HG02981 (cell line): Measurements from ENCODE around the gene FNDC4.
"Not testable (repeated sequence)": the region's sequence is repeated elsewhere in the genome, so short reads cannot be mapped to it uniquely, and the experiment has no call there.

ENCODE experiments used
- ATAC-seq: cut with Tn5 transposase; IDR thresholded peaks from one replicate; pipeline ENCODE4 v1.9.1; 2021; ENCODE audit warnings: mild to moderate bottlenecking, moderate library complexity; ENCODE audit not compliant: unreplicated experiment

The FNDC4 gene, protein sequence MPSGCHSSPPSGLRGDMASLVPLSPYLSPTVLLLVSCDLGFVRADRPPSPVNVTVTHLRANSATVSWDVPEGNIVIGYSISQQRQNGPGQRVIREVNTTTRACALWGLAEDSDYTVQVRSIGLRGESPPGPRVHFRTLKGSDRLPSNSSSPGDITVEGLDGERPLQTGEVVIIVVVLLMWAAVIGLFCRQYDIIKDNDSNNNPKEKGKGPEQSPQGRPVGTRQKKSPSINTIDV

DNA sequence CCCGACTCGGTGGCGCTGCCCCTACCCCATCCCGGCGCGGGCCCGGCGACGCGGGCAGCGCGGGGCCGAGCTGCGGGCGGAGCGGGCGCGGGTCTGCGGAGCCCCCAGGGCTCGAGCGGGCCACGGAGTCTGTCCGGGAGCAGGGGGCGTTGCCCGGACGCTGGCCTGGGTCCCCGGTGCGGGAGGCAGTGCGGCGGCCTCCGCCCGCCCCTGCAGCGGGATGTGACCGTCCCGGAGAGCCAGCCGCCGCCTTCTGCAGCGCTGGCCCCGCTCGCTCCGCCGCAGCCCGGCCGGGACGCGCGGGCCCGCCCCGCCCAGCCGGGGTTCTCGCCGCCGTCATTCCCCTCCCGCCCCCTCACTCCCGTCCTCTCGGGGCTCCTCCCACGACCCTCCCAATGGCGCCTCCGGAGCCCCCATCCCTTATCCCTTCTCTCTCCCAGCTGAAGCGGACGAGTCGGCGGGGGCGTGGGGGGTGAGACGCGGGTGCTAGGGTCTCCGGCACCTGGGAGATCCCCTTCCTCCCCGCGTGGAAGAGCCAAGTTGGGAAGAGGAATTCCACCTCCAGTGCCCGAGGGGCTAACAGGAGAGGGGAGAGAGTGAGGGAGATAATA is at the start of gene FNDC4:
FNDC4 (minus strand) TSS at position 257 of the 611 bp plus-strand sequence. CDS start 521 bp downstream, outside the sequence.
- no peak for ATAC-seq

DNA sequence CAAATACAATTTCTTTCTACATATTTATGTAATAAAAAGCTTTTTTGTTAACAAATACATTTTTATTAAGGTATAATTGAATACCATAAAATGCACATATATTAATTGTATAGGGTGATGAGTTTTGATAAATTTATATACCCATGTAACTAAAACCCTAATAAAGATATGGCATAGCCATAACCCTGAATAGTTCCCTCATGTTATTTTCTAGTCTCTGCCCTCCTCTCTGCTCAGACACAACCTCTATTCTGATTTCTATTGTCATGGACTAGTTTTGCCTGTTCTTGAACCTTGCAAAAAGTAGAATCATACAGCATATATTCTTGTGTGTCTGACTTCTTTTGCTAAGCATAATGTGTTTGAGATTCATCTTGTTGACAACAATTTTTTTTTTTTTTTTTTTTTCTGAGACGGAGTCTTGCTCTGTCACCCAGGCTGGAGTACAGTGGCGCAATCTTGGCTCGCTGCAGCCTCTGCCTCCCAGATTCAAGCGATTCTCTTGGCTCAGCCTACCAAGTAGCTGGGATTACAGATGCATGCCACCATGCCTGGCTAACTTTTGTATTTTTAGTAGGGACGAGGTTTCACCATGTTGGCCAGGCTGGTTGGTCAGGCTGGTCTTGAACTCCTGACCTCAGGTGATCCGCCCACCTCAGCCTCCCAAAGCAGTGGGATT is 49.3 kb upstream of the FNDC4 start:
- no peak for ATAC-seq

DNA sequence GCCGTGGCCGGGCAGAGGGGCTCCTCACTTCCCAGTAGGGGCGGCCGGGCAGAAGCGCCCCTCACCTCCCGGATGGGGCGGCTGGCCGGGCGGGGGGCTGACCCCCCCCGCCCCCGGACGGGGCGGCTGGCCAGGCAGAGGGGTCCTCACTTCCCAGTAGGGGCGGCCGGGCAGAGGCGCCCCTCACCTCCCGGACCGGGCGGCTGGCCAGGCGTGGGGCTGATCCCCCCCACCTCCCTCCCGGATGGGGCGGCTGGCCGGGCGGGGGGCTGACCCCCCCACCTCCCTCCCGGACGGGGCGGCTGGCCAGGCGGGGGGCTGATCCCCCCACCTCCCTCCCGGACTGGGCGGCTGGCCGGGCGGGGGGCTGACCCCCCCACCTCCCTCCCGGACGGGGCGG is 44.6 kb upstream of the FNDC4 start:
- not testable (repeated sequence) for ATAC-seq

DNA sequence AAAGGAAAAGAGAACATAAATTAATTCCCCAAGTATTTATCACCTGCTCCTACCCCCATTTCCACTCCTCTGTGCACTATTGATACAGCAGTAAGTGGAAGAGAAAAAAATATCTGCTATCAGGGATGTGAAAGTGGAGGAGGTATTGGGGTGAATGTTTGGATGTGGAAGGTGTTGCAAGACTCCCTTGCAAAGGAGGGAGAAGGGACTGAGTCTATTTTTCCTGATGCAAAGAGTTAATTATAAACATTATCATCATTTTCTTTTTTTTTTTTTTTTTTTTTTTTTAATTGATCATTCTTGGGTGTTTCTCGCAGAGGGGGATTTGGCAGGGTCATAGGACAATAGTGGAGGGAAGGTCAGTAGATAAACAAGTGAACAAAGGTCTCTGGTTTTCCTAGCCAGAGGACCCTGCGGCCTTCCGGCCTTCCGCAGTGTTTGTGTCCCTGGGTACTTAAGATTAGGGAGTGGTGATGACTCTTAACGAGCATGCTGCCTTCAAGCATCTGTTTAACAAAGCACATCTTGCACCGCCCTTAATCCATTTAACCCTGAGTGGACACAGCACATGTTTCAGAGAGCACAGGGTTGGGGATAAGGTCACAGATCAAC is 43.9 kb upstream of the FNDC4 start:
- not testable (repeated sequence) for ATAC-seq

DNA sequence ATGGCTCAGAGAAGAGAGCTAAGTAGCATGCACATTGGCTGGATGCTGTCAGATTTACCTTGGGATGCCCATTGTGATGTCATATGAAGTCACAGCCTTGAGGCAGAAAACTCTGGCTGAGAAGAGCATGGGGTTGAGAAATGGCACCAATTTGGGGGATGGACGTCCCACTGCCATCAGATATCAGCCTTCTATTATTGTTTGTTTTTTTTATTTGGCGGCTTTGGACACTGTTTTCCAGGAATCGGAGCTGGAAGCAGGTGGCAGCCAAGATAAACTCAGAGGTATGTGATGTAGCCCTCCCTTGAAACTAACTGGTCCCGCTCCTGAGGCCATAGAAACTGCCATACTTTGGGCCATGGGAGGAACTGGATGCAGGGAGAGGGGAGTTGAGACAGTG is 42.3 kb upstream of the FNDC4 start:
- ATAC-seq: no peak

DNA sequence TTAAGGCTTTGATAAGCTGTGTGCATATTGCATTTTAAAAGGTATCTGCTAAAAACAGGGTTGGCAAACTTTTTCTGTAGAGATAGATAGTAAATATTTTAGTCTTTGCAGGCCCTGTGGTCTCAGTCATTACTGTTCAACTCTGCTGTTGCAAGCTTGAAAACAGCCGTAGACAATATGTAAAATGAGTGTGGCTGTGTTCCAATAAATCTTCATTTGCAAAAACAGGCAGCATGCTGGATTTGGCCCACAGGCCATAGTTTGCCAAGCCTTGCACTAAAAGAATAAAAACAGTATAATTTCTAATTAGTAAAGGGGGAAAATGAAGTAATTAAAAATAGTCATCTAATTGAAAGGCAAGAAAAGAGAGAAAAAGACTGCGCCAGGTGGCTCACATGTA is 37.0 kb upstream of the FNDC4 start:
- no peak for ATAC-seq

DNA sequence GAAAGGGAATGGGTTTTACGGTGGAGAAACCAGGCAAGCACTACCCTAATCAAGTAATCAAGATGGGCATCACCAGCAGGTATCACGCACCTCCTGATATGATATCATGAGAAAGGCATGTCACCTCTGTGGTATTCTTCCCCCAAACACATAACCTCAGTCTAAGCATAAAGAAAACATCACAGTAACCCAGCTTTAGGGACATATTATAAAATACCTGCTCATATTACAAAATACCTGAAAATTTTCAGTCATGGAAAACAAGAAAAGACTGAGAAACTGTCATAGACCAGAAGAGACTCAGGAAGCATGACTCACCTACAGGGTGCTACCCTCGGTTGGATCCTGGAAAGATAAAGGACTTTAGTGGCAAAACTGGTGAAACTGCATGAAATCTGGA is 32.2 kb upstream of the FNDC4 start:
- ATAC-seq: no peak

DNA sequence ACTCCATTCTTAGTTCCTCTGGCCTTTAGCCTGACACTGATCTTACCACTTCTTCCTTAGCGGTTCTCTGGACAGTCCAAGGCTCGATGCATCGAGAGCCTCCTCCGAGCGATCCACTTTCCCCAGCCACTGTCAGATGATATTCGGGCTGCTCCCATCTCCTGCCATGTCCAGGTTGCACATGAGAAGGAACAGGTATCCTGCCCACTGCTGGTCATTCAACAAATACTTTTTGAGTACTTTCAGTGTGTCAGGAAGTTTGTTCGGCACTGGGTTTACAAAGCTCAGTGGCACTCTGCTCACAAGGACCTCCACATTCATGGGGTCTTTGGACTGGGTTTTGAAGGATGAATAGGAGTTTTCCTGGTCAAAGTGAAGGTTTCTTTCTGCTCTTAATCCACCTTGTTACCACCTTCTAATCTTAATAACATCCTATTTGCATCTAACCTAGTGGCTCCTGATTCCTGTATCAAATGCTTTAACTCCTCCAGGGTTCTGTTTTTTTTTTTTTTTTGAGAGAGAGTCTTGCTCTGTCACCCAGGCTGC is 27.5 kb upstream of the FNDC4 start:
- ATAC-seq: no peak

DNA sequence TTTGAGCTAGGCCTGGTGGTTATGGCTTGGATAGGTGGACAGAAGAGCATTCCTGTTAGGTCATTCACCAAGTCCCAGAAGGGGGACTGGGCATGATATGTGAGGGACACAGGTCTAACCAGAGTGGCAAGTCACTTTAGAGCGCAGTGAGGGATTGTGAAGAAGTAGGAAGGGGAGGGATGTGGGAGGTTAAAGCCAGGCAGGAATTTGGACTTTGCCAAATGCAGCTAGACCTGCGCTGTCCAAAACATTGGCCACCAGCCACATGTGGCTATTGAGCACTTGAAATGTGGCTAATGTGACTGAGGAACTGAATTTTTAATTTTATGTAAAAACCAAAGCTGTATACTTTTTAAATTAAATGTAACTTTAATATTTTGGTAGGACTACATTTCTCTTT is 25.3 kb upstream of the FNDC4 start:
- ATAC-seq: no peak

DNA sequence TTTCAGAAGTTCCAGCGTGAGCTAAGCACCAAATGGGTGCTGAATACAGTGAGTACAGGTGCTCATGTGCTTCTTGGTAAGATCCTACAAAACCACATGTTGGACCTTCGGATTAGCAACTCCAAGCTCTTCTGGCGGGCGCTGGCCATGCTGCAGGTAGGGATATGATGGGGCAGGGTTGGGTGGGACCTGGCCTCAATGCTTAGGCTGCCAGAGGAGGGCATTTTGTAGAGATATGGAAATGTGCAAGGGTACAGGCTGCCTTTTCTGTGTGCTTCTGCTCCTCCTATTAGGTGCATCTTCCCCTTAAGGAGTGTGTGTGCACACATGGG is 23.7 kb upstream of the FNDC4 start:
- no peak for ATAC-seq

DNA sequence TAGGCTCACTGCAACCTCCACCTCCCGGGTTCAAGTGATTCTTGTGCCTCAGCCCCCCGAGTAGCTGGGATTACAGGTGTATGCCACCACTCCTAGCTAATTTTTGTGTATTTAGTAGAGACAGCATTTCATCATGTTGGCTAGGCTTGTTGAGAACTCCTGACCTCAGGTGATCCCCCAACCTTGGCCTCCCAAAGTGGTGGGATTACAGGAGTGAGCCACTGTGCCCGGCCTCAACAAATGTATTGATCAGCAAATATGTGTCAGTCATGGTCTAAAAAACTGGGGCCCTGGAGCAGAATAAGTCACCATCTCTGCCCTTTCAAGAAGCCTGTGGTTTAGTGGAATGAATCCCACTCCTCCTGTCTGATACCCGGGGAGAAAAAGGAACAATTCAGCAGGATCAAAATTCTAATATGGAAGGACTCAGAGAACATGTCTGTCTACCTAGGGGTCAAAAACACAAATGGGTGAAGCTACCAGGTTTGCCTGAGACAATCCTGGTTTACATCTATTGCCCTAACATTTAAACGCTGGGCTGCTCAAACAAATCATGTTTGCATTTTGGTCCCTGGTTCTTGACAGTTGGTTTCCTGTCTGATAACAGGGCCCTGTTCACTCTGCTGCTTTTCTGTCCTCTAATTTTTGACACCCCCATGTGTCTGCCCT is 23.2 kb upstream of the FNDC4 start:
- ATAC-seq: no peak

DNA sequence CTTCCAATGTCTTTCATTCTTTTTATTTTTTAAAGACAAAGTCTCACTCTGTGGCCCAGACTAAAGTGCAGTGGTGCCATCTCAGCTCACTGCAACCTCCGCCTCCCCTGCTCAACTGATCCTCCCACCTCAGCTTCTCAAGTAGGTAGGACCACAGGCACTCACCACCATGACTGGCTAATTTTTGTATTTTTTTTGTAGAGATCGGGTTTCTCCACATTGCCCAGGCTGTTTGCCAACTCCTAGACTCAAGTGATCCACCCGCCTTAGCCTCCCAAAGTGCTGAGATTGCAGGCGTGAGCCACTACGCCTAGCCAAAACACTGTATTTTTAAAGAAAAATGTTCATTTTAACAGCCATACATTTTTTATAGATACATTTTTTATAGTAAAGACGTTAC is 14.3 kb upstream of the FNDC4 start:
- no peak for ATAC-seq

DNA sequence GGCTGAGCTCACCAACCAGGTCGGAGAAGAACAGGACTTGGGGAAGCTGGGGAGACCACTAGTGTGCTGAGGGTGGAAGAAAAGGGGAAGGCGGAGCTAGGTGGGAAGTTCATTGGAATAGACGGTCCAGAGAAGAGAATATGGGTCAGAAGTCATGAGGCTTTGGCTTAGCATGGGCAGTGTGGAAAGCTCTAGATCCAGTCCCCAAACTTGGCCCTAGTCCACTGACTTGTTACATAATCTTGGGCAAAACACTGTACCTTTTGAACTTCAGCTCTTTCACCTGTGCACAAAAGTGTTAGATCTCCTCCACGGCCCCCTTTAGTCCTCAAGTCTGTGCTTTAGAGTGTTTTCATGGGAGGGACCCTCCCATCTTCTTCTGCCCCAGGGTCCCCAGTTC is 12.3 kb upstream of the FNDC4 start:
- ATAC-seq: no peak

DNA sequence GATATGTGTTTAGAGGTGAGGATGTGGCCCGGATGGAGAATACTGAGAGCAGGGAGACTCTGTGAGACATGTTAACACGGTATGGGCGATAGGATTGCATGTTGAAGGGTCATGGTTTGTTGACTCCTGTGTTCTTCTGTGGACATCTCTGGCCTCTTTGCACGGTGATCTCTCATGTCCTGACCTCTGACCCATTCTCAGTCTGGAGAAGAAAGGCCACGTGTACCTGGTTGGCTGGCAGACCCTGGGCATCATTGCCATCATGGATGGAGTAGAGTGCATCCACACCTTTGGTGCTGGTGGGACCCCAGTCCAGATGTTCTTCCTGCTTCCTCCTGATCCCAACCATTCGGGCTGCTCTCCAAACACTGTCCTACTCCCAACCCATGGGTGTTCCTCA is 11.6 kb upstream of the FNDC4 start:
- ATAC-seq: no peak

DNA sequence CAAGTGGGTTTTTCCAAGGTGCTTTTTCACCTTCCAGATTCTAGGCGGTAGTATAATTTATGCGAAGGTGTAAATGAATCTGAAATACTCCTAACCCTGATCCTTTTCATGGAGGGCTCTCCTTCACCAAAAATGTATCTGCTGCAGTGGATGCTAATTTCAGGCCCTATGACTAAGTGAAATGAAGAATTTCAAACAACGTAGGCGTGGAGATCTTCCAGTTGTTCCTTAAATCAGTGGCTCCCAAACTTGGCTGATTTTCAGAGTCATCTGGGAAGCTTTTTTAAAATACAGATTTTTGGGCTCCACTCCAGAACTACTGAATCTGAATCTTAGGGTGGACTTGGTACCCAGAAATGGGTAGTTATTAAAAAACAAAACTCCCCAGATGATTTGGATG is 7.1 kb upstream of the FNDC4 start:
- no peak for ATAC-seq

DNA sequence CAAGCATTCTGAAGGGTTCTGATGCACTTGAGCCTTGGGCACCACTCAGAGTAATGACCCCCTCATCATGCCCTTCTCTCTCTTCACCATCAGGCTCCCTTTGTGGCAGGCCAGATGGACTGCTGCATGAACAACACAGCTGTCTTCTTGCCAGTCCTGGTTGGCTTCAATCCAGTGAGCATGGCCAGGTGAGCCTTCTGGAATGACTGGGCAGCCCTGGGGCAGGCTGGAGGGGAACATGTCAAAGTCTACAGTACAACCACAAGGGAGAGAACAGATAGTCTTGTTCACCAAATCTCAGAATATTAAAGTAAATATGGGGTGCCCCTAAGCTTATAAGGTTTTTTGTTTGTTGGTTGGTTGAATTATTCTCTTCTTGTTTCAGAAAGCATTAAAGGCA is 6.0 kb upstream of the FNDC4 start:
- ATAC-seq: no peak

DNA sequence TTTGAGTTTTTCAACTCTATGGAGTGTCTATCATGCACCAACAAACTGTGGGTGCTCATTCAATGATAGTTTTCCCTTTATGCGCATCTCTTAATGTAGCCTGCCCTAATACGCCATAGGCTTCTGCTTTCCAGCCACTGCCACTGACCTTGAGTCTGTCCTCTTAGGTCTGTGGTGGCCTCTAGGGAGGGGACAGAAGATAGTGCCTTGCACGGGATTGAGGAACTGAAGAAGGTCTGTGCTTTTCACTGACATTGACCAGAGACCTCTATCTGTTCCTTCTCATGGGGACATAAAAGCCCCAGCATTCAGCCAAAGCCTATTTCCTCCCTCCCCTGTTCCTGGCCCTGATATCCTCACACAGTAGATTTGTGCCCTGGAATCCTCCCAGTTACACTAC is 4.0 kb upstream of the FNDC4 start:
- ATAC-seq: no peak

DNA sequence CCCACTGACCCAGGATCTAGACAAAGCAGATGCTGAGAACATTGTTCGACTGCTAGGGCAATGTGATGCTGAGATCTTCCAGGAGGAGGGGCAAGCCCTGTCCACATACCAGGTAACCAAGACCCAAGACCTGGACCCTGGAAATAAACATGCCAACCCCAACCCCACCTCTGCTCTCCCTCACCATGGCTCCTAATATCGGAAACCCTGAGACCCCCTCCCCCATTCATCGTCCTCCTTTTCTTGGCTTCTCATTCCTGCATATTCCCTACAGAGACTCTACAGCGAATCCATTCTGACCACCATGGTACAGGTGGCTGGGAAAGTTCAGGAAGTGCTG is 2.3 kb upstream of the FNDC4 start:
- ATAC-seq: no peak

DNA sequence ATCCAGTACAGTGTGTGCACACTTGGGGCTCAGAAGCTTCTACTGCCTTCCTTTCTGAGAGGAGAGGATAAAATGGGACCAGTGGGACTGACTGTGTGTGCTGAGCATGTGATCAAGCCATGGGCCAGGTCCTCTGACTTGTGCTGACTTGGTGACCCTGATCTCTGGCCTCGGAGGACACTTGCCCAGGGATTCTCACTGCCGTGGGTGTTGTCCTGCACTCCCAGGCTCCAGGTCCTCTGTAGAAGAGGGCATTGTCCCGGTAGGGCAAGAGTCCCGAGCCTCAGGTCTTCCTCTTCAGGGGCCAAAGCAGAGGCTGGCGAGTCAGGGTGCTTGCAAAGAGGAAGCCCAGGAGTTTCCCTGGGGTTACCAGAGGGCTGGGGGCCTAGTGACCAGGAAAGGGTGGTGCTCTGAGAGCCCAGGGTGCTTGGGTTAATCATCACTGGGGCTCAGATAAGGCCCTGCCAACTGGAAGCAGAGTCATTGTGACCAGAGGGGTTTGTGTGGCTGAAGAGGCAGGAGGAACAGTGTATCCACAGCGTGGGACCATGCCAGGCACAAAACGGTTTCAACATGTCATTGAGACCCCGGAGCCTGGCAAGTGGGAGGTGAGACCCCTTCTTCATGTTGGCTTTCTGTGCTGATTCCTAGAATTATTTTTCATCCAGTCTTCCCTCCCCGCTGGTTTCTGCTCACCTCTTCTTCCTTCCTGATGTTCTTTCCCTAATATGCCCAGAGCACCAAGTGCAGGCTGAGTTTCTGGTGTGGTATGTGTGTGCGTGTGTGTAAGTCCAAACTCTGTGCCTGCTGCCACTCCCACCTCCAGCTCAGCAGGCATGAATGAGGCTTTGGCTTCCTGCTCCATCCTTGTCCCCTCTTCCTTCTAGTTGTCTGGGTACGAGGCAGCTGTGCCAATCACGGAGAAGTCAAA is 1.6 kb upstream of the FNDC4 start, which contains the start of gene GCKR:
GCKR (plus strand) TSS at position 483 of the 931 bp plus-strand sequence; CDS start at position 549, 66 bp downstream.
- no peak for ATAC-seq

DNA sequence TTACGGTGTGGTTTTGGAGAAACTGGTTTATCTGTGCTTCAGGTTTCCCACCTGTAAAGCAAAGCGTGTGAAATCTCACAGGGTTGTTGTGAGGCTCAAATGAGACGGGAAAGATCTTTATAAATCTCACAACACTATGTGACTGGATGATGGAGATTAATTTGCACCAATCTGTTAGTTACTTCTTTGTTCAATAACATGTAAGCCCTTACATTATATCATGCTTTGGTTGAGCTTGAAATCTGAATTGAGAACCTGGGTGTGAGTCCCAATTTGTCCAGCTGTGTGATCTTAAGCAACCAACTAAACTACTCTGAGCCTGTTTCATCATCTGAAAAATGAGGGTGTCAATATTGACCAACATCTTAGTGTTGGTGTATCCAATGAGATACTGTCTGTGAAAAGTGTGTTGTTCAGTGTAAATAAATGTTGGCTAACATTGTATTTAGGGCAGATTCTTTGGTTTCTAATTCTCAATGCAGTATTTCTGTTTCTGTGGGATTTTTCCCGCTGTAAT is 898 bp upstream of the FNDC4 start:
- no peak for ATAC-seq
